ENCODE data around the gene ZSWIM4.

GRCh38 chr19:13833330-13834243 is 38.3 kb downstream of the ZSWIM4 start:
- TF ChIP-seq EZH2phosphoT487 (IDR thresholded peaks at IDR 0.05; ENCODE audit: low read depth) (no peak), CTCF (IDR thresholded peaks at IDR 0.05; ENCODE audit: low read depth, low read length) (peak; percentile 66)
